MCF 10A (cell line): ENCODE measurements around the gene SLC25A1. TPM values are rescaled to one million over a fixed set of nuclear protein-coding genes. Genes with fewer than 3 reads are reported as not detected.

Experiments
- BruUV-seq: library from RNA; stranded (reverse); fragments of 400-500 nt; replicated peaks from 2 replicates; lab custom pipeline; 2021; lab: Mats Ljungman, UMichigan
- CTCF ChIA-PET: fragments of 300-600 bp; sonication (Branson Sonifier 250); formaldehyde crosslinking; extraction: SDS; loops from one replicate; lab custom pipeline; 2021; ENCODE audit warnings: antibody characterized with exemption, inconsistent platforms; lab: Yijun Ruan, JAX
- POLR2A ChIA-PET: fragments of 300-600, 350-650 bp; sonication (Branson Sonifier 250); formaldehyde crosslinking; extraction: SDS; loops from one replicate; lab custom pipeline; 2020; ENCODE audit warnings: antibody characterized with exemption, inconsistent platforms; lab: Yijun Ruan, JAX
- DNase-seq: peaks from one replicate; pipeline ENCODE4 v3.0.0-alpha.2; 2018; ENCODE audit not compliant: unreplicated experiment
- H3K27ac Mint-ChIP-seq: one replicate; pipeline ENCODE4 v1.8.0; 2022; ENCODE audit warnings: mild to moderate bottlenecking, low read depth, mixed read lengths; ENCODE audit not compliant: unreplicated experiment
- H3K27me3 Mint-ChIP-seq: one replicate; pipeline ENCODE4 v1.8.0; 2022; ENCODE audit warnings: mixed read lengths; ENCODE audit not compliant: insufficient read depth, unreplicated experiment
- H3K36me3 Mint-ChIP-seq: one replicate; pipeline ENCODE4 v1.8.0; 2022; ENCODE audit warnings: mild to moderate bottlenecking, moderate library complexity, mixed read lengths; ENCODE audit not compliant: insufficient read depth, unreplicated experiment
- H3K4me1 Mint-ChIP-seq: one replicate; pipeline ENCODE4 v1.8.0; 2022; ENCODE audit warnings: mixed read lengths; ENCODE audit not compliant: insufficient read depth, unreplicated experiment
- H3K4me3 Mint-ChIP-seq: one replicate; pipeline ENCODE4 v1.8.0; 2022; ENCODE audit warnings: mild to moderate bottlenecking, moderate library complexity, mixed read lengths; ENCODE audit not compliant: unreplicated experiment
- H3K9me3 Mint-ChIP-seq: one replicate; pipeline ENCODE4 v1.8.0; 2022; ENCODE audit warnings: mixed read lengths; ENCODE audit not compliant: unreplicated experiment
- CTCF ChIP-seq: fragments of 200-600 bp; IDR thresholded peaks from one replicate; pipeline ENCODE4 v1.8.0; 2022; ENCODE audit warnings: antibody characterized with exemption, mild to moderate bottlenecking; ENCODE audit not compliant: unreplicated experiment
- intact Hi-C: fragments of 100-400 bp; cut with micrococcal nuclease; formaldehyde crosslinking; loops from 2 replicates; pipeline ENCODE4 v1.14.1; 2022
- total RNA-seq: library from RNA; stranded (reverse); gene quantifications from 2 replicates; pipeline ENCODE4 v1.2.3, GENCODE V29; 2022

The SLC25A1 gene
- total RNA-seq, 1 experiment from 2014 or later: 53.9 TPM

GRCh38 chr22:19139974-19140373 lies 38.6 kb downstream of the SLC25A1 start:
- H3K9me3 Mint-ChIP-seq: no peaks in the 10 kb centered on the region
- TF ChIP-seq CTCF: no peak
- H3K4me3 Mint-ChIP-seq: no peak overlapping the region
- H3K36me3 Mint-ChIP-seq: peaks cover 52% of the 10 kb centered on the region
- intact Hi-C loops: no loop called here
- ChIA-PET CTCF (interaction anchor here (0.6 kb wide), 1 partner anchor 1329 kb away, joined by 4 read pairs; no protein-coding TSS in a partner anchor), POLR2A (no interaction called here)
- no peak for DNase-seq
- BruUV-seq: no TSS peak
- H3K27ac Mint-ChIP-seq: no peak overlapping the region
- peaks cover 11% of the 10 kb centered on the region for H3K4me1 Mint-ChIP-seq
- no peaks in the 10 kb centered on the region for H3K27me3 Mint-ChIP-seq

- no peaks in the 10 kb centered on the region for H3K27me3 Mint-ChIP-seq
- no TSS peak for BruUV-seq
- intact Hi-C loops: no loop called here
- H3K4me3 Mint-ChIP-seq: no peak overlapping the region
- no peak for DNase-seq
- H3K36me3 Mint-ChIP-seq: peaks cover 49% of the 10 kb centered on the region
- POLR2A ChIA-PET: interaction anchor here (1.1 kb wide), 1 partner anchor 17 kb away, joined by 4 read pairs; no protein-coding TSS in a partner anchor
- H3K27ac Mint-ChIP-seq: no peak overlapping the region
- CTCF ChIA-PET: no interaction called here
- no peak for TF ChIP-seq CTCF
- peaks cover 3% of the 10 kb centered on the region for H3K4me1 Mint-ChIP-seq
- no peaks in the 10 kb centered on the region for H3K9me3 Mint-ChIP-seq
Measured at GRCh38 chr22:19139001-19139356, 39.6 kb downstream of the SLC25A1 start.

GRCh38 chr22:19138217-19139000 lies 40.1 kb downstream of the SLC25A1 start:
- ChIA-PET CTCF (no interaction called here), POLR2A (interaction anchor here (0.7 to 1.1 kb wide), 2 partner anchors 12 to 17 kb away, joined by 4 read pairs; no protein-coding TSS in a partner anchor)
- TF ChIP-seq CTCF: no peak
- intact Hi-C loops: no loop called here
- Mint-ChIP-seq H3K4me3 (no peak overlapping the region), H3K27ac (no peak overlapping the region), H3K27me3 (no peaks in the 10 kb centered on the region), H3K36me3 (peaks cover 54% of the 10 kb centered on the region), H3K4me1 (no peaks in the 10 kb centered on the region), H3K9me3 (no peaks in the 10 kb centered on the region)
- no TSS peak for BruUV-seq
- no peak for DNase-seq

GRCh38 chr22:19137384-19138216 lies 40.9 kb downstream of the SLC25A1 start:
- intact Hi-C loops: no loop called here

More at GRCh38 chr22:19137384-19138216, 40.9 kb downstream of the SLC25A1 start:
- CTCF ChIA-PET: no interaction called here
- Mint-ChIP-seq H3K9me3 (no peaks in the 10 kb centered on the region), H3K4me3 (no peak overlapping the region), H3K27ac (no peak overlapping the region), H3K4me1 (no peaks in the 10 kb centered on the region), H3K27me3 (no peaks in the 10 kb centered on the region), H3K36me3 (peaks cover 62% of the 10 kb centered on the region)
- POLR2A ChIA-PET: interaction anchor here (0.7 to 1.1 kb wide), 2 partner anchors 11 to 18 kb away, joined by 4 read pairs; no protein-coding TSS in a partner anchor
- TF ChIP-seq CTCF: no peak
- no peak for DNase-seq
- BruUV-seq: no TSS peak
